Prostate gland (tissue), 2 donors: ENCODE measurements around the gene FOXS1.

ENCODE experiments used
- CTCF ChIP-seq, 4 experiments: fragments of 200-600 bp in 2 of 4; fragments of 450-650 bp in 2 of 4; sonication (generic) in 2 of 4; IDR thresholded peaks; 1 replicate in 3 of 4; 2 replicates in 1 of 4; pipeline ENCODE4 v1.5.1; 2016 to 2019; ENCODE audit warnings: antibody characterized with exemption in 4 of 4, mild to moderate bottlenecking in 2 of 4, moderate library complexity in 2 of 4
- POLR2A ChIP-seq: fragments of 450-650 bp; IDR thresholded peaks from one replicate; pipeline ENCODE4 v1.6.1; 2016; ENCODE audit warnings: antibody characterized with exemption, mild to moderate bottlenecking

GRCh38 chr20:31836853-31837608 is 8.4 kb downstream of the FOXS1 start:
- TF ChIP-seq CTCF (IDR thresholded peaks at IDR 0.05) (no peak), POLR2A (no peak)
